Measurements from ENCODE around the gene CEP55.
"Not testable (repeated sequence)": the region's sequence is repeated elsewhere in the genome, so short reads cannot be mapped to it uniquely, and the experiment has no call there.

The CEP55 gene

GRCh38 chr10:93464776-93465388, 31.5 kb upstream of the CEP55 start:
- Histone ChIP-seq H3K4me3 (ENCODE audit: low read depth, low read length) (no peak overlapping the region), H3K36me3 (replicated peaks) (peaks cover 29% of the 10 kb centered on the region), H3K27me3 (replicated peaks) (no peaks in the 10 kb centered on the region), H3K27ac (peak overlapping the region; percentile 90)
- DNase-seq = no peak
- in situ Hi-C loops (cut with HindIII; ENCODE audit: low pct_ligation_motif_present, low sequenced_read_pairs) = no loop called here
- TF ChIP-seq CTCF (IDR thresholded peaks at IDR 0.05; ENCODE audit: low read depth, low read length, missing control alignments) = no peak

GRCh38 chr10:93465806-93466675, 30.4 kb upstream of the CEP55 start:
- no peak overlapping the region for H3K4me3 ChIP-seq (ENCODE audit: low read depth, low read length)
- no peaks in the 10 kb centered on the region for H3K27me3 ChIP-seq (replicated peaks)
- in situ Hi-C loops (cut with HindIII; ENCODE audit: low pct_ligation_motif_present, low sequenced_read_pairs) = no loop called here
- H3K36me3 ChIP-seq (replicated peaks) = peaks cover 26% of the 10 kb centered on the region
- peak overlapping the region; percentile 90 for H3K27ac ChIP-seq
- DNase-seq = peak; percentile 89
- TF ChIP-seq CTCF (IDR thresholded peaks at IDR 0.05; ENCODE audit: low read depth, low read length, missing control alignments) = no peak

GRCh38 chr10:93467635-93468034, 28.8 kb upstream of the CEP55 start:
- H3K27me3 ChIP-seq (replicated peaks); H3K4me3 ChIP-seq (ENCODE audit: low read depth, low read length); DNase-seq; in situ Hi-C loops (cut with HindIII; ENCODE audit: low pct_ligation_motif_present, low sequenced_read_pairs): not testable (repeated sequence)
- peak overlapping the region; percentile 92 for H3K27ac ChIP-seq
- H3K36me3 ChIP-seq (replicated peaks) = peaks cover 29% of the 10 kb centered on the region

- TF ChIP-seq CTCF (IDR thresholded peaks at IDR 0.05; ENCODE audit: low read depth, low read length, missing control alignments) = peak; percentile 33
- DNase-seq = peak; percentile 90
- H3K36me3 ChIP-seq (replicated peaks) = peaks cover 29% of the 10 kb centered on the region
- in situ Hi-C loops (cut with HindIII; ENCODE audit: low pct_ligation_motif_present, low sequenced_read_pairs) = no loop called here
- no peak overlapping the region for H3K4me3 ChIP-seq (ENCODE audit: low read depth, low read length)
- H3K27me3 ChIP-seq (replicated peaks) = no peaks in the 10 kb centered on the region
- H3K27ac ChIP-seq = peak overlapping the region; percentile 92
Observed at GRCh38 chr10:93468461-93469213, 27.8 kb upstream of the CEP55 start.

- Histone ChIP-seq H3K36me3 (replicated peaks) (peaks cover 36% of the 10 kb centered on the region), H3K4me3 (ENCODE audit: low read depth, low read length) (no peak overlapping the region), H3K27ac (peak overlapping the region; percentile 92), H3K27me3 (replicated peaks) (no peaks in the 10 kb centered on the region)
- in situ Hi-C loops (cut with HindIII; ENCODE audit: low pct_ligation_motif_present, low sequenced_read_pairs) = no loop called here
- DNase-seq = no peak
- no peak for TF ChIP-seq CTCF (IDR thresholded peaks at IDR 0.05; ENCODE audit: low read depth, low read length, missing control alignments)
Observed at GRCh38 chr10:93469454-93469853, 27.0 kb upstream of the CEP55 start.

- peak; percentile 91 for DNase-seq
- H3K27ac ChIP-seq = peak overlapping the region; percentile 85
- no peak for TF ChIP-seq CTCF (IDR thresholded peaks at IDR 0.05; ENCODE audit: low read depth, low read length, missing control alignments)
- no peaks in the 10 kb centered on the region for H3K27me3 ChIP-seq (replicated peaks)
- peaks cover 41% of the 10 kb centered on the region for H3K36me3 ChIP-seq (replicated peaks)
- no peak overlapping the region for H3K4me3 ChIP-seq (ENCODE audit: low read depth, low read length)
- in situ Hi-C loops (cut with HindIII; ENCODE audit: low pct_ligation_motif_present, low sequenced_read_pairs) = no loop called here
Observed at GRCh38 chr10:93471110-93471651, 25.2 kb upstream of the CEP55 start.

Data from brain microvascular endothelial cell (primary cell).